ENCODE measurements around the gene DYRK3.

The DYRK3 gene

GRCh38 chr1:206661161-206661820 lies 26.0 kb downstream of the DYRK3 start:
- no peak for DNase-seq (ENCODE audit: low read depth, low spot score)

- DNase-seq (ENCODE audit: low read depth, low spot score), result no peak
These were observed 27.2 kb downstream of the DYRK3 start for GRCh38 chr1:206662396-206663092.

GRCh38 chr1:206663362-206663761 lies 28.0 kb downstream of the DYRK3 start:
- no peak for DNase-seq (ENCODE audit: low read depth, low spot score)

GRCh38 chr1:206663832-206664652 lies 28.7 kb downstream of the DYRK3 start:
- DNase-seq (ENCODE audit: low read depth, low spot score), result peak; percentile 54

- no peak for DNase-seq (ENCODE audit: low read depth, low spot score)
These were observed 29.4 kb downstream of the DYRK3 start for GRCh38 chr1:206664740-206665139.

GRCh38 chr1:206666031-206666561 lies 30.8 kb downstream of the DYRK3 start:
- DNase-seq (ENCODE audit: low read depth, low spot score), result no peak

GRCh38 chr1:206666954-206667665 lies 31.8 kb downstream of the DYRK3 start:
- no peak for DNase-seq (ENCODE audit: low read depth, low spot score)

- DNase-seq (ENCODE audit: low read depth, low spot score), result no peak
These were observed 33.0 kb downstream of the DYRK3 start for GRCh38 chr1:206668351-206668750.

GRCh38 chr1:206668874-206669410 lies 33.6 kb downstream of the DYRK3 start:
- no peak for DNase-seq (ENCODE audit: low read depth, low spot score)

GRCh38 chr1:206672011-206672688 lies 36.8 kb downstream of the DYRK3 start:
- DNase-seq (ENCODE audit: low read depth, low spot score), result no peak

GRCh38 chr1:206672844-206673758 lies 37.8 kb downstream of the DYRK3 start:
- DNase-seq (ENCODE audit: low read depth, low spot score), result no peak

- DNase-seq (ENCODE audit: low read depth, low spot score), result no peak
These were observed 38.9 kb downstream of the DYRK3 start for GRCh38 chr1:206674236-206674635.

- no peak for DNase-seq (ENCODE audit: low read depth, low spot score)
These were observed 39.4 kb downstream of the DYRK3 start for GRCh38 chr1:206674745-206675175.

- DNase-seq (ENCODE audit: low read depth, low spot score), result no peak
These were observed 41.2 kb downstream of the DYRK3 start for GRCh38 chr1:206676499-206676898.

GRCh38 chr1:206678490-206678889 lies 43.2 kb downstream of the DYRK3 start:
- DNase-seq (ENCODE audit: low read depth, low spot score), result no peak

- DNase-seq (ENCODE audit: low read depth, low spot score), result no peak
These were observed 44.4 kb downstream of the DYRK3 start for GRCh38 chr1:206679738-206680211.

- no peak for DNase-seq (ENCODE audit: low read depth, low spot score)
These were observed 44.9 kb downstream of the DYRK3 start for GRCh38 chr1:206680279-206680678.

- no peak for DNase-seq (ENCODE audit: low read depth, low spot score)
These were observed 46.0 kb downstream of the DYRK3 start for GRCh38 chr1:206681359-206681758.

- DNase-seq (ENCODE audit: low read depth, low spot score), result no peak
These were observed 46.8 kb downstream of the DYRK3 start for GRCh38 chr1:206682111-206682510.
